ENCODE measurements around the gene NUP133.
"Not testable (repeated sequence)": the region's sequence is repeated elsewhere in the genome, so short reads cannot be mapped to it uniquely, and the experiment has no call there.

NUP133 gene

GRCh38 chr1:229507951-229508822 lies at the start of gene NUP133:
Gene NUP133, minus strand, starts transcription at chr1:229508341. Its CDS starts 92 bp downstream, at chr1:229508249.
- peak; percentile 99 for DNase-seq

- DNase-seq: peak; percentile 23
Measured at GRCh38 chr1:229557200-229557850, 49.2 kb upstream of the NUP133 start.

GRCh38 chr1:229554886-229555621 lies 46.9 kb upstream of the NUP133 start:
- no peak for DNase-seq

GRCh38 chr1:229553621-229554130 lies 45.5 kb upstream of the NUP133 start:
- no peak for DNase-seq

- no peak for DNase-seq
Measured at GRCh38 chr1:229552732-229553131, 44.6 kb upstream of the NUP133 start.

GRCh38 chr1:229550812-229551567 lies 42.8 kb upstream of the NUP133 start:
- no peak for DNase-seq

- no peak for DNase-seq
Measured at GRCh38 chr1:229547542-229547941, 39.4 kb upstream of the NUP133 start.

GRCh38 chr1:229544587-229544986 lies 36.4 kb upstream of the NUP133 start:
- no peak for DNase-seq

- no peak for DNase-seq
Measured at GRCh38 chr1:229539863-229540506, 31.8 kb upstream of the NUP133 start.

- no peak for DNase-seq
Measured at GRCh38 chr1:229538945-229539344, 30.8 kb upstream of the NUP133 start.

- no peak for DNase-seq
Measured at GRCh38 chr1:229537894-229538293, 29.8 kb upstream of the NUP133 start.

GRCh38 chr1:229536982-229537381 lies 28.8 kb upstream of the NUP133 start:
- DNase-seq: no peak

- DNase-seq: no peak
Measured at GRCh38 chr1:229535230-229535629, 27.1 kb upstream of the NUP133 start.

- DNase-seq: no peak
Measured at GRCh38 chr1:229531326-229531725, 23.2 kb upstream of the NUP133 start.

- DNase-seq: no peak
Measured at GRCh38 chr1:229529639-229530038, 21.5 kb upstream of the NUP133 start.

- DNase-seq: no peak
Measured at GRCh38 chr1:229526695-229527094, 18.6 kb upstream of the NUP133 start.

- DNase-seq: no peak
Measured at GRCh38 chr1:229523052-229523451, 14.9 kb upstream of the NUP133 start.

- DNase-seq: peak; percentile 84
Measured at GRCh38 chr1:229514578-229515275, 6.6 kb upstream of the NUP133 start.

- not testable (repeated sequence) for DNase-seq
Measured at GRCh38 chr1:229511625-229512024, 3.5 kb upstream of the NUP133 start.

- DNase-seq: not testable (repeated sequence)
Measured at GRCh38 chr1:229511201-229511600, 3.1 kb upstream of the NUP133 start.

- peak; percentile 42 for DNase-seq
Measured at GRCh38 chr1:229509576-229509975, 1.4 kb upstream of the NUP133 start.

Data from DMS53 (cell line).